ENCODE results near the gene TIMM17B. TPM values are rescaled to one million over a fixed set of nuclear protein-coding genes. Genes with fewer than 3 reads are reported as not detected.
"Not testable (repeated sequence)": the region's sequence is repeated elsewhere in the genome, so short reads cannot be mapped to it uniquely, and the experiment has no call there.

The TIMM17B gene
- total RNA-seq, 1 experiment from 2014 or later, result 89.7 TPM

DNA sequence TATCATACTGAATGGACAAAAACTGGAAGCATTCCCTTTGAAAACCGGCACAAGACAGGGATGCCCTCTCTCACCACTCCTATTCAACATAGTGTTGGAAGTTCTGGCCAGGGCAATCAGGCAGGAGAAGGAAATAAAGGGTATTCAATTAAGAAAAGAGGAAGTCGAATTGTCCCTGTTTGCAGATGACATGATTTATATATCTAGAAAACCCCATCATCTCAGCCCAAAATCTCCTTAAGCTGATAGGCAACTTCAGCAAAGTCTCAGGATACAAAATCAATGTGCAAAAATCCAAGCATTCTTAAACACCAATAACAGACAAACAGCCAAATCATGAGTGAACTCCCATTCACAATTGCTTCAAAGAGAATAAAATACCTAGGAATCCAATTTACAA is 25.6 kb downstream of the TIMM17B start:
- H3K56ac ChIP-seq (ENCODE audit: insufficient read length, low read depth, low read length); H3K27ac Mint-ChIP-seq; H2BK15ac ChIP-seq (ENCODE audit: low read depth, low read length); H3K27ac ChIP-seq (ENCODE audit: insufficient read length, low read depth, low read length); H2AK5ac ChIP-seq (ENCODE audit: insufficient read length, low read length); H3K9ac ChIP-seq (ENCODE audit: extremely low read depth, insufficient read length, low read length); H3K23me2 ChIP-seq (ENCODE audit: insufficient read length, low read depth, low read length, poor library complexity, severe bottlenecking); H2BK12ac ChIP-seq (ENCODE audit: insufficient read length, low read depth, low read length); H3K18ac ChIP-seq (ENCODE audit: insufficient read length, low read depth, low read length); H4K20me1 ChIP-seq (ENCODE audit: control insufficient read depth, insufficient read depth, insufficient read length); H3K27me3 Mint-ChIP-seq (ENCODE audit: low read depth); H3K4me1 ChIP-seq (ENCODE audit: insufficient read depth, low read length); H3K27me3 ChIP-seq (ENCODE audit: insufficient read depth, low read length); H3T11ph ChIP-seq (ENCODE audit: low read length); H3K4ac ChIP-seq (ENCODE audit: low read depth, low read length); H2BK20ac ChIP-seq (ENCODE audit: low read depth, low read length, poor library complexity, severe bottlenecking); DNase-seq; H2BK120ac ChIP-seq (ENCODE audit: low read depth, low read length, poor library complexity, severe bottlenecking); H3K9me3 ChIP-seq (ENCODE audit: control insufficient read depth, low read depth, low read length); H3K4me2 ChIP-seq (ENCODE audit: insufficient read depth, insufficient read length, low read length); H2BK5ac ChIP-seq (ENCODE audit: insufficient read length, low read length); H3K14ac ChIP-seq (ENCODE audit: insufficient read depth, low read length); H3K4me3 Mint-ChIP-seq; H3K79me1 ChIP-seq (ENCODE audit: insufficient read depth, low read depth, low read length, poor library complexity, severe bottlenecking); H3K4me1 Mint-ChIP-seq; H4K5ac ChIP-seq (ENCODE audit: insufficient read length, low read depth, low read length); H2AFZ ChIP-seq (ENCODE audit: low read length); H3K36me3 Mint-ChIP-seq (ENCODE audit: insufficient read depth in 1 of 3, low read depth in 3 of 3); H3K79me2 ChIP-seq (ENCODE audit: insufficient read depth, low read length); H4K91ac ChIP-seq (ENCODE audit: insufficient read length, low read depth, low read length); H3K23ac ChIP-seq (ENCODE audit: insufficient read length, low read depth, low read length); H4K8ac ChIP-seq (replicated peaks; ENCODE audit: insufficient read length, low read depth, low read length): not testable (repeated sequence)
- WGBS (ENCODE audit: extremely low coverage, insufficient read length, low lambda C conversion rate), result no CpG with 5 or more reads among the region's 2 CpGs
- H3K9me3 Mint-ChIP-seq, result peaks cover 48 to 50% of the 10 kb centered on the region in 2 experiments
